Fibroblast of peridontal ligament (primary cell): Measurements from ENCODE around the gene GATB.
"Not testable (repeated sequence)": the region's sequence is repeated elsewhere in the genome, so short reads cannot be mapped to it uniquely, and the experiment has no call there.

Experiments used
- DNase-seq: peaks from one replicate; pipeline ENCODE4 v3.0.0-alpha.2; 2010; ENCODE audit errors: extremely low read depth

GATB gene

GRCh38 chr4:151731670-151732069 lies 29.1 kb downstream of the GATB start:
- DNase-seq, result not testable (repeated sequence)

- no peak for DNase-seq
These were observed 30.9 kb downstream of the GATB start for GRCh38 chr4:151729731-151730559.

DNA sequence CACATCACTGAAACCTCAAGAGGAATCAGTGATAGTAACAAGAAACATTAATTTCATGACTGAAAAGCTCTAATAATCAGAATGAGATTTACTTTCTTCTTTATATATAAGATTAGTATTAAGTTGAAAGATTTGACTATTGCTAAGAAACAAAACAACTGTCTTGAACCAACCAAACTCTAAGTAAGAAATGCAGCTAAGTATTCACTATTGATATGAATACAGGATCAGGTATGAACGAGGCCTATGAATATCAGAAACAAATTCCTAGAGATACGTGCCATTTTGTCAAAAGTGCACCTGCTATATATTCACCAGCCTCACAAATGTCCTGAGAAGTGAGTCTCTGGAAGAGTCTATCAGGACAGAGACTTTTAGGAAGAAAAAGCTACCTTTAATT lies 32.1 kb downstream of the GATB start:
- no peak for DNase-seq

- no peak for DNase-seq
These were observed 32.8 kb downstream of the GATB start for GRCh38 chr4:151728006-151728405.

- DNase-seq, result no peak
These were observed 33.4 kb downstream of the GATB start for GRCh38 chr4:151727365-151727764.

DNA sequence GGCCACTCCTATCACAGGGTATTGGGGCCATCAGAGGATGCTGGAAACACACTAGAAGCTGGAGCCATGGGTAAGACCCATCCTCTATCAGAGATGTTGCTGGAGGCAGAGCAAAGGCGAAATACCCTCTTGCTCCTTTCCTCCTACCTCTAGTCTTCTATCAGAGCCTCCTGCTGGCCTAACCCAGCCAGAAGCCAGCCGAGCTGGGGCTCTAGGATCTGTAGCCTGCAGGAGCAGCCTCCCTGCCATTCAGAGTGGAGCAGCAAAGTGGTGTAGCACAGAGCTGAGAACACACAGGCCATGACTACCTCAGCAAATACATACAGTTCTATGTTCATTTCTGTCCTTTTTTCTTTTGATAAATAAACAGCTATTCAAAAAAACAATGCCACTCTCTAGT lies 35.7 kb downstream of the GATB start:
- DNase-seq, result no peak

- no peak for DNase-seq
These were observed 38.9 kb downstream of the GATB start for GRCh38 chr4:151721916-151722315.

DNA sequence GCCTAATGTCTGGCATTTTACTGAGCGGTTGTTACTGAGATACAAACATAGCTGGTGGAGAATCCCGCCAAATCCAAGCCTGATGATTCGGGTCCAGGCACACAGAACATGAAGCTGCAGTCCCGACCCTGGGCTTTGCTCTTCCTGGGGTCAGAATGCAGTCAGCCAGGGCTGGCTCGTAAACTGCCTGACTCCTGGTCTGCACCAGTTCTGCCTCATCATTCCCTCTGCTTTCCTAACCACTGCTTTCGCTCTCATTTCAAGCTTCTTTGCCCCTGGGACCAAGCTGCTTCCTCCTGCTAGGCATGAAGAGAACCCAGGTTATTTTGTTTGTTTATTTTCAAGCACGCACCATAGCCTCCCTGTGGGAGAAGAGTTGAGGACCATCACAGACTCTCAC lies 39.3 kb downstream of the GATB start:
- peak; percentile 41 for DNase-seq

DNA sequence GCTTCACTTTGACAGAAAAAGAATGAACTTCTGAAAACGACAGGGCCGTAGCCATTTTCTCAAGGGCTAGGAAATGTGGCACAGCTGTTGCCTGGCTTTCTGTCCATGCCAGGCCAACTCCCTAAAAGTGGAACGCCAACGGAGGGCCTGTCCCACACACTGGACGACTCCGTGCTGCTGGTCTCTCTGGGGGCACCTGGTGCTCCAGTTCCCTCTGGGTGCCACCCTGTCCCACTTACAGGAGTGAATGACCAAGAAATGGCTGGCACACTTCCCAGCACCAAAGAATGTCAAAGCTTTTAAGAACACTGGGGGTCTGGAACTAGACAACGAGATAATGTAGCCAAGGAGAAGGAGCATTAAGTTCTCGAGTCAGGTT lies 40.9 kb downstream of the GATB start:
- DNase-seq, result no peak

DNA sequence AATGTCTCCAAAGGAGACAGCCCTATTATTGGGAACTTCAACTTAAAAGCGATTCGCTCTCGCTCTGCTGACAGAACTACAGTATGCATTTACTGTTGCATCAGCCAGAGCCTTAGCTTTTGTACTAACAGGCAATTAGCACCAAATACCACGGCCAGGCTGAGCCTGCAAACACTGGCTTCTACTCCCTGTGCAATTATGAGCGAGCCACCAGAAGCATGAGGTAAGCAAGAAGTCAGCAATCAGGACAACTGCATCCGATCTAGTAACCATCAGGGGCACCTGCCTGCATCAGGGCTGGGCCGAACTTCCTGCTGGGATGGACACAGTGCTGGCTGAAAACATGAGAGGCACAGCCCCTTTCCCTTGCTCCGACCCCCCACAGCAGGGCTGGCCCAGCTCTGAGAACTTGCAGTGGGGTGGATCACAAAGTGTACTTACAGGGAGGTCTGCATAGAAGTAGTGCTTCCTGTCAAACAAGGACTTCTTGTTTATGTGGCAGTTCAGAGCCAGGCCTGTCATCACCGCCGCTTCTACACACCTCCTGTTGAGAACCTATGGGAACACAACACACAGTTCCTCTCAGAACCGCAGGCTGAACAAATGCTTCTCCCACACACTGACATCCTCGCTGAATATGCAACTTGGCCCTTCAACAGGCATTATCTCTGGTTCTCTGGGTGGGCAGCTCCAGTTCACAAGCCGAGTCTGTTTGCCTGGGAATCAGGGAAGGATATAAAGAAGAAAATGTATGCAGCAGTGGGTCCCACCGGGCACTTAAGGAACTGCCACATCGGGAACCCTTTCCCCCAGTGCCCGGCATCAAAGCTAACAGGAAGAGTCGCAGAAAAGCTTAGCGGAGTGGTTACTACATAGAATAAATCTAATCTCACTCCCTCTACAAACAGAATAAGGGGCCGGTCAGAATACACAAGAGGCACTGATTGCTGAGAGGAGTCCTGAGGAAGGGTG lies 41.5 kb downstream of the GATB start:
- DNase-seq, result no peak

DNA sequence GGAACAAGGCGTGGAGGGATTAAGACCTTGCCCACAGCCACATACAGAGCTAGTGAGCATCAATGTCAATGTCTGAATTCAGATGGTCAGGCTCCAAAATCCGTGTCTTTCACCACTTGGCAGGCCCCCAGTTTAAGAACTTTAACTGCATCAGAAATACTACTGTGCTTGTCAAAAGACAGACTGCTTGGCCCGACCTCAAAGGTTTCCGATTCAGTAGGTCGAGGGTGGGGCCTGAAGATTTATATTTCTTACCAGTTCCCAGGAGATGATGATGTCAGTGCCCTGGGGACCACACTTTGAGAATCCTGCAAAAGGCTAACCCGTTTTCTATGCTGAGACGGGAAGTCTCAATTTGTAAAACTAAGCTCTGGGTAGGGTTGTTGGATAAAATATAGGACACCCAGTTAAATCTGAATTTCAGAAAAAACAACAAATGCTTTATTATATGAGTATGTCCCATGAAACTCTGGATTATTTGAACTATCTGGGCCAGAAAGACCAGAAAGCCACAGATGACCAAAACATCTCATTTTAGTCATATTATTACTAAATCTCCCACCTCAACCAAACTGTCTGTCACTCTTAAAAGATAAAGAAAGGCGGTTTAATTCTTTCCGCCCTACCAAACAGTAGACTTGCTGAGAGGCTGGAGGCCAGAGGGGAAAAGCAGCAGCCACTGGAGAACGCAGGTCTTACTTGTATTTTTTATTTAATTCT lies 42.7 kb downstream of the GATB start:
- DNase-seq, result no peak

GRCh38 chr4:151717314-151717713 lies 43.5 kb downstream of the GATB start:
- DNase-seq, result no peak

GRCh38 chr4:151716324-151716723 lies 44.5 kb downstream of the GATB start:
- no peak for DNase-seq

- DNase-seq, result no peak
These were observed 44.9 kb downstream of the GATB start for GRCh38 chr4:151715881-151716280.

- DNase-seq, result no peak
These were observed 48.0 kb downstream of the GATB start for GRCh38 chr4:151712777-151713176.

- no peak for DNase-seq
These were observed 49.2 kb downstream of the GATB start for GRCh38 chr4:151711646-151712045.

- no peak for DNase-seq
These were observed 51.2 kb downstream of the GATB start for GRCh38 chr4:151709587-151709986.

GRCh38 chr4:151709071-151709470 lies 51.7 kb downstream of the GATB start:
- DNase-seq, result no peak

- DNase-seq, result no peak
These were observed 52.7 kb downstream of the GATB start for GRCh38 chr4:151708100-151708499.

DNA sequence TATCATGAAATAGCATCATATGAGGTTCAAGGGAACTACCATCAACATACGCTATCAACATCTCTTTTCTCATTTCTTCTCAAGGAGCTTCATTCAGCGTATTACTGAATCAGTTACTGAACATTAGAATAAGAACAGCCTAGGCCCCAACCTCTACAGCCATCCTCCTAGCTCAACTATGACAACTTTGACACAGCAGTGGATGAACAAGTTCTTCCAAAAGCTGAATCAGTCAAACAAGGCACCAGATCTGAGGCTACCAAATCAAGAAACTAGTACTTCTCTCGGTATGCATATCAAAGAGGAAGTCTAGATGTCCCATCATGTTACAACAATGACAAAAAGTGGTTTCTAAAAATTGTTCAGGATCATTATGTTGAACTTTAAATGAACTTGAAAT lies 57.4 kb downstream of the GATB start:
- DNase-seq, result no peak

DNA sequence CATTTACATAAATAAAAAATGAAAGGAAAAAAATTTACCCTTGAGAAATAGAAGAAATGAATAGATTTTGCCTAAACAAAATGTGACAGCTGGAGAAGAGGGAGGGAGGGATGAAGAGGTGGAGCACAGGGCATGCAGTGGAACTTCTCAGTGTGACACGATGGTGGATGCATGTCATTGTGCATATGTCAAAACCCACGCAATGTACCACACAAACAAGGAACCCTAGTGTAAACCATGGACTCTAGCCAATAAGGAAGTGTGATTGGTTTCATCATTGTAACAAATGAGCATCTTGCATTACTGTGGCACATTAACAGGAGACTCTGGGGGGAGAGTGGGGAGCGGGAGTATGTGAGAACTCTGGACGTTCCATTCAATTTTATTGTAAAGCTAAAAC lies 58.6 kb downstream of the GATB start:
- DNase-seq, result no peak
